ENCODE results near the gene DLG2.

DNA sequence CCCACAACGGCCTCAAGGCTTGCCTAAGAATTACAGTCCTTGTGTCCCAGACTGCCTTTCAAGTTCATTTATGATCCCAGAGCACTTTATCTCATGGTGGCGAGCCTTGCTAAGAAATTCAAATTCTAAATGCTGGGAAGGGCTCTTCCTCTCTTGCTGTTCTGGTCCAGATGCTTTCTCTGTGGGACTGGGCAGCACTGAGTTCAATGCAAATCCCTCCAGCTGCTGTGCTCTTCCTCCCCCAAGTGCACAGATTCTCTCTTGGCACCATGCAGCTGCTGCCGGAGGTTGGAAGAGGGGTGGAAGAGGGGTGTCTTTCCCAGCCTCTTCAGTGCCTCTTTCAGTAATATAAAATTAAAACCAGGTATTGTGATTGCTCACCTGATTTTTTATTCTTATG, 828.0 kb downstream of the DLG2 start:
- TF ChIP-seq, protein P1, sequence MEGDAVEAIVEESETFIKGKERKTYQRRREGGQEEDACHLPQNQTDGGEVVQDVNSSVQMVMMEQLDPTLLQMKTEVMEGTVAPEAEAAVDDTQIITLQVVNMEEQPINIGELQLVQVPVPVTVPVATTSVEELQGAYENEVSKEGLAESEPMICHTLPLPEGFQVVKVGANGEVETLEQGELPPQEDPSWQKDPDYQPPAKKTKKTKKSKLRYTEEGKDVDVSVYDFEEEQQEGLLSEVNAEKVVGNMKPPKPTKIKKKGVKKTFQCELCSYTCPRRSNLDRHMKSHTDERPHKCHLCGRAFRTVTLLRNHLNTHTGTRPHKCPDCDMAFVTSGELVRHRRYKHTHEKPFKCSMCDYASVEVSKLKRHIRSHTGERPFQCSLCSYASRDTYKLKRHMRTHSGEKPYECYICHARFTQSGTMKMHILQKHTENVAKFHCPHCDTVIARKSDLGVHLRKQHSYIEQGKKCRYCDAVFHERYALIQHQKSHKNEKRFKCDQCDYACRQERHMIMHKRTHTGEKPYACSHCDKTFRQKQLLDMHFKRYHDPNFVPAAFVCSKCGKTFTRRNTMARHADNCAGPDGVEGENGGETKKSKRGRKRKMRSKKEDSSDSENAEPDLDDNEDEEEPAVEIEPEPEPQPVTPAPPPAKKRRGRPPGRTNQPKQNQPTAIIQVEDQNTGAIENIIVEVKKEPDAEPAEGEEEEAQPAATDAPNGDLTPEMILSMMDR (conservative IDR thresholded peaks at IDR 0.05; ENCODE audit: low read depth, low read length): no peak
- TF ChIP-seq POLR2A (IDR thresholded peaks at IDR 0.05; ENCODE audit: low read depth, low read length) (no peak), BHLHE40 (IDR thresholded peaks at IDR 0.05; ENCODE audit: low read depth, low read length) (no peak), RAD21 (IDR thresholded peaks at IDR 0.05; ENCODE audit: low read length) (no peak), CHD1 (IDR thresholded peaks at IDR 0.05; ENCODE audit: low read depth, low read length) (no peak), NFE2L2 (IDR thresholded peaks at IDR 0.05; ENCODE audit: low read depth, low read length) (no peak)
- TF ChIP-seq, protein P2, sequence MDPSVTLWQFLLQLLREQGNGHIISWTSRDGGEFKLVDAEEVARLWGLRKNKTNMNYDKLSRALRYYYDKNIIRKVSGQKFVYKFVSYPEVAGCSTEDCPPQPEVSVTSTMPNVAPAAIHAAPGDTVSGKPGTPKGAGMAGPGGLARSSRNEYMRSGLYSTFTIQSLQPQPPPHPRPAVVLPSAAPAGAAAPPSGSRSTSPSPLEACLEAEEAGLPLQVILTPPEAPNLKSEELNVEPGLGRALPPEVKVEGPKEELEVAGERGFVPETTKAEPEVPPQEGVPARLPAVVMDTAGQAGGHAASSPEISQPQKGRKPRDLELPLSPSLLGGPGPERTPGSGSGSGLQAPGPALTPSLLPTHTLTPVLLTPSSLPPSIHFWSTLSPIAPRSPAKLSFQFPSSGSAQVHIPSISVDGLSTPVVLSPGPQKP (IDR thresholded peaks at IDR 0.05; ENCODE audit: borderline replicate concordance, low read depth, low read length): no peak

Data from IMR-90 (cell line).